HEK293 (cell line): Measurements from ENCODE around the gene USP8.

Experiments used
- CTCF ChIA-PET: fragments of 350-600 bp; formaldehyde crosslinking; extraction: SDS; loops from one replicate; lab custom pipeline; 2021; ENCODE audit warnings: antibody characterized with exemption; lab: Yijun Ruan, JAX
- POLR2A ChIA-PET: fragments of 300-600 bp; formaldehyde crosslinking; extraction: SDS; loops from one replicate; lab custom pipeline; 2020; ENCODE audit warnings: antibody characterized with exemption, inconsistent platforms; lab: Yijun Ruan, JAX
- H3K27ac ChIP-seq: fragments of 200-500 bp; sonication (Bioruptor generic); 2 replicates; pipeline ENCODE4 v1.5.1; 2014; ENCODE audit warnings: low read depth, low read length, control low read depth, inconsistent platforms; ENCODE audit errors: extremely low read depth
- H3K36me3 ChIP-seq, 2 experiments: fragments of 200-500 bp in 1 of 2; sonication (Bioruptor generic) in 1 of 2; 1 replicate in 1 of 2; 2 replicates in 1 of 2; pipeline ENCODE4 v1.5.1; 2014 to 2017; ENCODE audit warnings: inconsistent platforms in 2 of 2, low read length in 2 of 2; ENCODE audit not compliant: control insufficient read depth in 2 of 2, insufficient read depth in 1 of 2
- H3K4me1 ChIP-seq: fragments of 200-500 bp; sonication (Bioruptor generic); 2 replicates; pipeline ENCODE4 v1.5.1; 2014; ENCODE audit warnings: mild to moderate bottlenecking, low read length, inconsistent platforms; ENCODE audit not compliant: control insufficient read depth, insufficient read depth
- H3K4me3 ChIP-seq: 2 replicates; pipeline ENCODE4 v1.5.1; 2011; ENCODE audit warnings: low read depth, mild to moderate bottlenecking, control low read depth, low read length, moderate library complexity
- H3K9me3 ChIP-seq: fragments of 200-500 bp; sonication (Bioruptor generic); 2 replicates; pipeline ENCODE4 v1.5.1; 2014; ENCODE audit warnings: low read depth, low read length, inconsistent platforms; ENCODE audit not compliant: control insufficient read depth, insufficient read depth
- GFI1B ChIP-seq: fragments of 450-650 bp; formaldehyde crosslinking; IDR thresholded peaks from 2 replicates; pipeline ENCODE4 v1.5.1; 2016; ENCODE audit warnings: missing biosample characterization, missing genetic modification characterization
- KLF8 ChIP-seq: fragments of 450-650 bp; formaldehyde crosslinking; IDR thresholded peaks from 2 replicates; pipeline ENCODE4 v1.5.1; 2016; ENCODE audit warnings: missing biosample characterization, missing genetic modification characterization
- SP2 ChIP-seq: fragments of 450-650 bp; formaldehyde crosslinking; IDR thresholded peaks from 2 replicates; pipeline ENCODE4 v1.5.1; 2016; ENCODE audit warnings: missing biosample characterization, missing genetic modification characterization
- ZBTB8A ChIP-seq: fragments of 450-650 bp; formaldehyde crosslinking; IDR thresholded peaks from 2 replicates; pipeline ENCODE4 v1.5.1; 2016; ENCODE audit warnings: missing biosample characterization, missing genetic modification characterization
- ZFP37 ChIP-seq: fragments of 450-650 bp; formaldehyde crosslinking; IDR thresholded peaks from 2 replicates; pipeline ENCODE4 v1.5.1; 2016; ENCODE audit warnings: missing biosample characterization, missing genetic modification characterization
- ZIC2 ChIP-seq: fragments of 450-650 bp; formaldehyde crosslinking; IDR thresholded peaks from 2 replicates; pipeline ENCODE4 v1.5.1; 2016; ENCODE audit warnings: missing biosample characterization, missing genetic modification characterization
- ZNF148 ChIP-seq: fragments of 450-650 bp; formaldehyde crosslinking; IDR thresholded peaks from 2 replicates; pipeline ENCODE4 v1.5.0; 2017; ENCODE audit warnings: missing biosample characterization, missing genetic modification characterization, borderline replicate concordance
- ZNF214 ChIP-seq: fragments of 450-650 bp; formaldehyde crosslinking; IDR thresholded peaks from 2 replicates; pipeline ENCODE4 v1.5.1; 2017; ENCODE audit warnings: missing biosample characterization, mild to moderate bottlenecking, missing genetic modification characterization, borderline replicate concordance
- ZNF248 ChIP-seq: fragments of 450-650 bp; formaldehyde crosslinking; IDR thresholded peaks from 2 replicates; pipeline ENCODE4 v1.5.1; 2017; ENCODE audit warnings: missing biosample characterization, missing genetic modification characterization
- ZNF26 ChIP-seq: fragments of 450-650 bp; formaldehyde crosslinking; IDR thresholded peaks from 2 replicates; pipeline ENCODE4 v1.5.1; 2016; ENCODE audit warnings: missing biosample characterization, missing genetic modification characterization
- ZNF398 ChIP-seq: fragments of 450-650 bp; formaldehyde crosslinking; IDR thresholded peaks from 2 replicates; pipeline ENCODE4 v1.5.1; 2017; ENCODE audit warnings: missing biosample characterization, missing genetic modification characterization
- ZNF48 ChIP-seq: fragments of 450-650 bp; formaldehyde crosslinking; IDR thresholded peaks from 2 replicates; pipeline ENCODE4 v1.5.1; 2016; ENCODE audit warnings: missing biosample characterization, missing genetic modification characterization
- ZNF596 ChIP-seq: fragments of 450-650 bp; IDR thresholded peaks from 2 replicates; pipeline ENCODE4 v1.5.0; 2018; ENCODE audit warnings: missing biosample characterization, mild to moderate bottlenecking, missing genetic modification characterization, moderate library complexity
- ZNF624 ChIP-seq: fragments of 450-650 bp; formaldehyde crosslinking; IDR thresholded peaks from 2 replicates; pipeline ENCODE4 v1.5.1; 2017; ENCODE audit warnings: missing biosample characterization, missing genetic modification characterization
- ZNF639 ChIP-seq: fragments of 450-650 bp; formaldehyde crosslinking; IDR thresholded peaks from 2 replicates; pipeline ENCODE4 v1.5.1; 2016; ENCODE audit warnings: missing biosample characterization, missing genetic modification characterization
- ZNF707 ChIP-seq: fragments of 450-650 bp; formaldehyde crosslinking; IDR thresholded peaks from 2 replicates; pipeline ENCODE4 v1.5.1; 2016; ENCODE audit warnings: missing biosample characterization, missing genetic modification characterization
- ZNF747 ChIP-seq: fragments of 450-650 bp; formaldehyde crosslinking; IDR thresholded peaks from 2 replicates; pipeline ENCODE4 v1.5.1; 2016; ENCODE audit warnings: missing biosample characterization, missing genetic modification characterization
- ZNF792 ChIP-seq: fragments of 450-650 bp; formaldehyde crosslinking; IDR thresholded peaks from 2 replicates; pipeline ENCODE4 v1.5.1; 2016; ENCODE audit warnings: missing biosample characterization, missing genetic modification characterization
- ZSCAN23 ChIP-seq: fragments of 450-650 bp; formaldehyde crosslinking; IDR thresholded peaks from 2 replicates; pipeline ENCODE4 v1.5.1; 2016; ENCODE audit warnings: missing biosample characterization, missing genetic modification characterization
- ZSCAN30 ChIP-seq: fragments of 450-650 bp; IDR thresholded peaks from 2 replicates; pipeline ENCODE4 v1.5.1; 2018; ENCODE audit warnings: missing biosample characterization, mild to moderate bottlenecking, missing genetic modification characterization, moderate library complexity

USP8 gene

GRCh38 chr15:50549326-50549725, 125.1 kb downstream of the USP8 start (continued):
- TF ChIP-seq ZNF398 (tag by site-specific recombination), result no peak
- no peak for TF ChIP-seq ZIC2

GRCh38 chr15:50552238-50552637, 128.0 kb downstream of the USP8 start:
- ChIA-PET POLR2A (no interaction called here), CTCF (no interaction called here)
- Histone ChIP-seq H3K4me1 (no peaks in the 10 kb centered on the region), H3K4me3 (no peak overlapping the region), H3K36me3 (no peaks in the 10 kb centered on the region), H3K27ac (no peak overlapping the region), H3K9me3 (no peaks in the 10 kb centered on the region)
- TF ChIP-seq ZNF707 (tag by site-specific recombination) (no peak), ZNF214 (tag by site-specific recombination) (no peak), ZNF26 (tag by site-specific recombination) (no peak), ZNF596 (tag by site-specific recombination) (no peak), GFI1B (no peak), ZSCAN30 (no peak), ZBTB8A (tag by site-specific recombination) (no peak), ZNF148 (tag by site-specific recombination) (no peak), ZNF792 (tag by site-specific recombination) (no peak), ZNF747 (no peak), ZFP37 (no peak), ZNF639 (tag by site-specific recombination) (no peak), KLF8 (no peak), SP2 (tag by site-specific recombination) (no peak), ZNF48 (tag by site-specific recombination) (no peak), ZSCAN23 (no peak), ZNF248 (no peak), ZNF624 (tag by site-specific recombination) (no peak)
